Fibroblast of the aortic adventitia (primary cell): ENCODE data around the gene DSCAML1. TPM values are rescaled to one million over a fixed set of nuclear protein-coding genes. Genes with fewer than 3 reads are reported as not detected.

Experiments
- DNase-seq: peaks from one replicate; pipeline ENCODE4 v3.0.0-alpha.2; 2010; ENCODE audit warnings: low read depth
- H3K4me3 ChIP-seq: 2 replicates; pipeline ENCODE4 v1.5.1; 2011; ENCODE audit warnings: low read depth, mild to moderate bottlenecking, control low read depth, low read length, moderate library complexity
- CTCF ChIP-seq: IDR thresholded peaks from 2 replicates; pipeline ENCODE4 v1.5.1; 2011; ENCODE audit warnings: mild to moderate bottlenecking, low read length, control low read depth, inconsistent platforms; ENCODE audit not compliant: insufficient read depth
- total RNA-seq: library from RNA; depleted of rRNA; stranded (reverse); fragments of >200 nt; gene quantifications from 2 replicates; pipeline ENCODE4 v1.2.3, GENCODE V29; 2012; ENCODE audit warnings: low replicate concordance

Gene DSCAML1
- total RNA-seq, 1 donor, result not detected

GRCh38 chr11:117501237-117501898 lies 295.6 kb downstream of the DSCAML1 start:
- DNase-seq, result no peak
- no peak overlapping the region for H3K4me3 ChIP-seq
- no peak for TF ChIP-seq CTCF

GRCh38 chr11:117498791-117499190 lies 298.2 kb downstream of the DSCAML1 start:
- no peak overlapping the region for H3K4me3 ChIP-seq
- no peak for TF ChIP-seq CTCF
- no peak for DNase-seq

- TF ChIP-seq CTCF, result no peak
- no peak for DNase-seq
- H3K4me3 ChIP-seq, result no peak overlapping the region
Observed at GRCh38 chr11:117497206-117497951, 299.6 kb downstream of the DSCAML1 start.

- TF ChIP-seq CTCF, result no peak
- no peak for DNase-seq
- no peak overlapping the region for H3K4me3 ChIP-seq
Observed at GRCh38 chr11:117495357-117495756, 301.7 kb downstream of the DSCAML1 start.

- no peak overlapping the region for H3K4me3 ChIP-seq
- no peak for TF ChIP-seq CTCF
- DNase-seq, result no peak
Observed at GRCh38 chr11:117492578-117493251, 304.3 kb downstream of the DSCAML1 start.

- DNase-seq, result no peak
- no peak for TF ChIP-seq CTCF
Observed at GRCh38 chr11:117490911-117491310, 306.1 kb downstream of the DSCAML1 start.

More at GRCh38 chr11:117490911-117491310, 306.1 kb downstream of the DSCAML1 start:
- H3K4me3 ChIP-seq, result no peak overlapping the region
